Mucosa of gallbladder (tissue), 1 donor: ENCODE data around the gene MYOCD. TPM values are rescaled to one million over a fixed set of nuclear protein-coding genes. Genes with fewer than 3 reads are reported as not detected.

Experiments used
- DNase-seq: peaks from one replicate; pipeline ENCODE4 v3.0.0-alpha.2; 2020; ENCODE audit warnings: low spot score
- total RNA-seq: library from RNA; stranded (reverse); gene quantifications from one replicate; pipeline ENCODE4 v1.2.1, GENCODE V29; 2021
- donor health status: DM: no; HTN: no; CAD: no.

Gene MYOCD
- total RNA-seq, 1 donor from 2014 or later, result 37.3 TPM

- DNase-seq, result peak; percentile 52
Observed at GRCh38 chr17:12745486-12745885, 79.8 kb downstream of the MYOCD start.

GRCh38 chr17:12756786-12757185, 91.1 kb downstream of the MYOCD start:
- DNase-seq, result no peak

GRCh38 chr17:12759090-12759489, 93.4 kb downstream of the MYOCD start:
- DNase-seq, result no peak

GRCh38 chr17:12765548-12765947, 99.9 kb downstream of the MYOCD start:
- peak; percentile 56 for DNase-seq

- no peak for DNase-seq
Observed at GRCh38 chr17:12768255-12768654, 102.6 kb downstream of the MYOCD start.

- DNase-seq, result no peak
Observed at GRCh38 chr17:12769981-12770380, 104.3 kb downstream of the MYOCD start.

GRCh38 chr17:12773153-12773552, 107.5 kb downstream of the MYOCD start:
- no peak for DNase-seq

GRCh38 chr17:12789075-12789480, 123.4 kb downstream of the MYOCD start:
- DNase-seq, result no peak

- peak; percentile 50 for DNase-seq
Observed at GRCh38 chr17:12789481-12790248, 124.0 kb downstream of the MYOCD start, which contains the start of gene ARHGAP44. ARHGAP44 (plus strand) TSS chr17:12789498; CDS start chr17:12789839, 341 bp downstream.

- DNase-seq, result no peak
Observed at GRCh38 chr17:12790249-12791106, 124.8 kb downstream of the MYOCD start.

GRCh38 chr17:12794919-12795532, 129.3 kb downstream of the MYOCD start:
- DNase-seq, result no peak

GRCh38 chr17:12800855-12801365, 135.2 kb downstream of the MYOCD start:
- DNase-seq, result no peak

- no peak for DNase-seq
Observed at GRCh38 chr17:12806630-12807029, 140.9 kb downstream of the MYOCD start.

- no peak for DNase-seq
Observed at GRCh38 chr17:12808723-12809122, 143.0 kb downstream of the MYOCD start.

GRCh38 chr17:12812877-12813276, 147.2 kb downstream of the MYOCD start:
- no peak for DNase-seq

GRCh38 chr17:12813664-12814063, 148.0 kb downstream of the MYOCD start:
- DNase-seq, result no peak

- no peak for DNase-seq
Observed at GRCh38 chr17:12814718-12815117, 149.0 kb downstream of the MYOCD start.

- no peak for DNase-seq
Observed at GRCh38 chr17:12815642-12816141, 150.0 kb downstream of the MYOCD start.
